GM10248 (cell line): Measurements from ENCODE around the gene LCLAT1.

Experiments
- CTCF ChIA-PET: fragments of 300-600 bp; sonication (Branson Sonifier 250); formaldehyde crosslinking; extraction: SDS; loops from one replicate; lab custom pipeline; 2021; ENCODE audit warnings: antibody characterized with exemption; lab: Yijun Ruan, JAX
- POLR2A ChIA-PET: fragments of 350-650 bp; sonication (Branson Sonifier 250); formaldehyde crosslinking; extraction: SDS; loops from one replicate; lab custom pipeline; 2020; ENCODE audit warnings: antibody characterized with exemption; lab: Yijun Ruan, JAX
- DNase-seq: peaks from one replicate; pipeline ENCODE4 v3.0.0; 2012; ENCODE audit errors: extremely low spot score
- CTCF ChIP-seq: IDR thresholded peaks from 2 replicates; pipeline ENCODE4 v1.5.1; 2012; ENCODE audit warnings: mild to moderate bottlenecking, low read depth; ENCODE audit errors: extremely low read depth, missing control alignments, control extremely low read depth

The LCLAT1 gene

GRCh38 chr2:30670453-30670852, 223.4 kb downstream of the LCLAT1 start:
- no peak for DNase-seq
- ChIA-PET CTCF (interaction anchor here (1.0 to 2.1 kb wide), 3 partner anchors 9 to 462 kb away, joined by 3 to 5 read pairs (median 5); no protein-coding TSS in a partner anchor), POLR2A (no interaction called here)
- TF ChIP-seq CTCF, result no peak

GRCh38 chr2:30673127-30673526, 226.1 kb downstream of the LCLAT1 start:
- ChIA-PET POLR2A (no interaction called here), CTCF (no interaction called here)
- DNase-seq, result no peak
- no peak for TF ChIP-seq CTCF

GRCh38 chr2:30675758-30676157, 228.7 kb downstream of the LCLAT1 start:
- no peak for DNase-seq
- CTCF ChIA-PET, result no interaction called here
- POLR2A ChIA-PET, result no interaction called here
- no peak for TF ChIP-seq CTCF

GRCh38 chr2:30677231-30677630, 230.2 kb downstream of the LCLAT1 start:
- no peak for DNase-seq
- ChIA-PET CTCF (interaction anchor here (1.0 kb wide), 1 partner anchor 10 kb away, joined by 3 read pairs; no protein-coding TSS in a partner anchor), POLR2A (no interaction called here)
- no peak for TF ChIP-seq CTCF

- TF ChIP-seq CTCF, result no peak
- no peak for DNase-seq
- CTCF ChIA-PET, result interaction anchor here (1.0 kb wide), 2 partner anchors 9 to 34 kb away, joined by 3 to 4 read pairs; no protein-coding TSS in a partner anchor
- POLR2A ChIA-PET, result no interaction called here
Observed at GRCh38 chr2:30677861-30678385, 230.9 kb downstream of the LCLAT1 start.

- CTCF ChIA-PET, result interaction anchor here (1.0 kb wide), 1 partner anchor 33 kb away, joined by 4 read pairs; no protein-coding TSS in a partner anchor
- POLR2A ChIA-PET, result no interaction called here
Observed at GRCh38 chr2:30678410-30679137, 231.5 kb downstream of the LCLAT1 start.

More at GRCh38 chr2:30678410-30679137, 231.5 kb downstream of the LCLAT1 start:
- no peak for TF ChIP-seq CTCF
- no peak for DNase-seq
